ENCODE measurements around the gene STIM1.
"Not testable (repeated sequence)": the region's sequence is repeated elsewhere in the genome, so short reads cannot be mapped to it uniquely, and the experiment has no call there.

The STIM1 gene

GRCh38 chr11:3890014-3890413, 34.5 kb downstream of the STIM1 start:
- no peak for DNase-seq

- no peak for DNase-seq
Measured at GRCh38 chr11:3890806-3891205, 35.3 kb downstream of the STIM1 start.

- no peak for DNase-seq
Measured at GRCh38 chr11:3891751-3892150, 36.3 kb downstream of the STIM1 start.

- no peak for DNase-seq
Measured at GRCh38 chr11:3892156-3892555, 36.7 kb downstream of the STIM1 start.

GRCh38 chr11:3893311-3893710, 37.8 kb downstream of the STIM1 start:
- DNase-seq = no peak

- DNase-seq = no peak
Measured at GRCh38 chr11:3894128-3894731, 38.8 kb downstream of the STIM1 start.

GRCh38 chr11:3896644-3897043, 41.2 kb downstream of the STIM1 start:
- no peak for DNase-seq

- not testable (repeated sequence) for DNase-seq
Measured at GRCh38 chr11:3900230-3900629, 44.8 kb downstream of the STIM1 start.

GRCh38 chr11:3901249-3902025, 46.0 kb downstream of the STIM1 start:
- no peak for DNase-seq

GRCh38 chr11:3902441-3902840, 47.0 kb downstream of the STIM1 start:
- no peak for DNase-seq

- DNase-seq = no peak
Measured at GRCh38 chr11:3903207-3903896, 47.9 kb downstream of the STIM1 start.

GRCh38 chr11:3904228-3904627, 48.8 kb downstream of the STIM1 start:
- no peak for DNase-seq

- DNase-seq = no peak
Measured at GRCh38 chr11:3905080-3905953, 49.9 kb downstream of the STIM1 start.

- DNase-seq = no peak
Measured at GRCh38 chr11:3906166-3906565, 50.7 kb downstream of the STIM1 start.

GRCh38 chr11:3907590-3907989, 52.1 kb downstream of the STIM1 start:
- no peak for DNase-seq

- DNase-seq = no peak
Measured at GRCh38 chr11:3909901-3910300, 54.4 kb downstream of the STIM1 start.

GRCh38 chr11:3911908-3912505, 56.5 kb downstream of the STIM1 start:
- DNase-seq = no peak

GRCh38 chr11:3913921-3914320, 58.5 kb downstream of the STIM1 start:
- no peak for DNase-seq

GRCh38 chr11:3914805-3915204, 59.3 kb downstream of the STIM1 start:
- DNase-seq = no peak

GRCh38 chr11:3916962-3917361, 61.5 kb downstream of the STIM1 start:
- no peak for DNase-seq

- DNase-seq = no peak
Measured at GRCh38 chr11:3920148-3920852, 64.8 kb downstream of the STIM1 start.

GRCh38 chr11:3922056-3922455, 66.6 kb downstream of the STIM1 start:
- DNase-seq = no peak

Measured in NCI-H1105 (cell line).